Measurements from ENCODE around the gene RNF113B.

Gene RNF113B

DNA sequence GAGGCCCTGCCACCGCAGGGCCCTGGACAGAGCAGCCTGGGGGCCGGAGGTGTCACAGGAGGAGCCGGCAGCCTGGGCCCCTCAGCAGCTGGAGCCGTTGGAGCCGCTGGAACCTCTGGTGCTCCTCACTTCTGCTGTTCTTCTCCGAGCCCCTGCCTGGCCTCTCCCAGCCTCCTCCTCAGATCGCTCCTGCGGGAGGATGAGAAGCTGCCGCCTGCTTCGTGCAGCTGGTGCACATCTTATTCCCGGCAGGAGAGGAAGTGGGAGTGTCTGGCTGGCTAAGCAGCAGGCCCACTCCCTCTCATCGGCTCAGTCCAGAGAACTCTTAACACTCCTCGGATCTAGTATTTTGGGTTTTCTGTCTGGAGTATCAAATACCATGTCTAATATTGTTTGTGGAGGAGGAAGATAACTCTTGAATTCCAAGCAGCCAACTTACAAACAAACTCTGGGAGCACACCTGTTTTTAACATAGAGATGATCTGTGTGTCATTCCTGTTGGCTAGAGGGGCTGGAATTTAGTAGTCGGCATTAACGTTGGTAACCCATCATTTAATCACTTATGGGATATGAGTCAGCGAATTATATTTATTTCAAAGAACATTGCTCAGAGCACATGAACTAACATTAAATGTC is 37.1 kb upstream of the RNF113B start:
- TF ChIP-seq, protein P1, sequence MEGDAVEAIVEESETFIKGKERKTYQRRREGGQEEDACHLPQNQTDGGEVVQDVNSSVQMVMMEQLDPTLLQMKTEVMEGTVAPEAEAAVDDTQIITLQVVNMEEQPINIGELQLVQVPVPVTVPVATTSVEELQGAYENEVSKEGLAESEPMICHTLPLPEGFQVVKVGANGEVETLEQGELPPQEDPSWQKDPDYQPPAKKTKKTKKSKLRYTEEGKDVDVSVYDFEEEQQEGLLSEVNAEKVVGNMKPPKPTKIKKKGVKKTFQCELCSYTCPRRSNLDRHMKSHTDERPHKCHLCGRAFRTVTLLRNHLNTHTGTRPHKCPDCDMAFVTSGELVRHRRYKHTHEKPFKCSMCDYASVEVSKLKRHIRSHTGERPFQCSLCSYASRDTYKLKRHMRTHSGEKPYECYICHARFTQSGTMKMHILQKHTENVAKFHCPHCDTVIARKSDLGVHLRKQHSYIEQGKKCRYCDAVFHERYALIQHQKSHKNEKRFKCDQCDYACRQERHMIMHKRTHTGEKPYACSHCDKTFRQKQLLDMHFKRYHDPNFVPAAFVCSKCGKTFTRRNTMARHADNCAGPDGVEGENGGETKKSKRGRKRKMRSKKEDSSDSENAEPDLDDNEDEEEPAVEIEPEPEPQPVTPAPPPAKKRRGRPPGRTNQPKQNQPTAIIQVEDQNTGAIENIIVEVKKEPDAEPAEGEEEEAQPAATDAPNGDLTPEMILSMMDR (IDR thresholded peaks at IDR 0.05), result no peak

GRCh38 chr13:98213354-98213753 is 36.3 kb upstream of the RNF113B start:
- TF ChIP-seq, protein P1 (IDR thresholded peaks at IDR 0.05), result no peak

- TF ChIP-seq, protein P1 (IDR thresholded peaks at IDR 0.05), result no peak
These were observed 35.7 kb upstream of the RNF113B start for GRCh38 chr13:98212763-98213162.

DNA sequence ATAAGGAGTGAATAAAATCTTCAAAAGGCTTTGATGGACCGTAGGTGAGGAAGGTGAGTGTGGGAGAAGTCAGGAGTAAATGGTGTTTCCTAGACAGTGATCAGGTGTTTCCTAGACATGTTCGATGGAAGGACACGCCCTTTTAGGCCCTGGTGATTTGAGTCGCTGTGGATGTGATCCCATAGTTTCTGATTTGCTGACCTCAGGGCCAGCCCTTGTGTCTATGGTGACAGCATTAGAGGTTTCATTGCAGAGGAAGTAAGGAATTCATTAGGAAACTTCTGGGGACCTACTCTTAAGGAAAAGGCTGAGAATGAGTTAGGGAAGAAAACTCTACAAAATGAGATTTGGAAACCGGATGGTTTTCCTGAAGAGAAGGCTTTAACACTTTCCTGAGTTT is 31.5 kb upstream of the RNF113B start:
- TF ChIP-seq, protein P1 (IDR thresholded peaks at IDR 0.05), result no peak

- TF ChIP-seq, protein P1 (IDR thresholded peaks at IDR 0.05), result no peak
These were observed 30.3 kb upstream of the RNF113B start for GRCh38 chr13:98207416-98207815.

DNA sequence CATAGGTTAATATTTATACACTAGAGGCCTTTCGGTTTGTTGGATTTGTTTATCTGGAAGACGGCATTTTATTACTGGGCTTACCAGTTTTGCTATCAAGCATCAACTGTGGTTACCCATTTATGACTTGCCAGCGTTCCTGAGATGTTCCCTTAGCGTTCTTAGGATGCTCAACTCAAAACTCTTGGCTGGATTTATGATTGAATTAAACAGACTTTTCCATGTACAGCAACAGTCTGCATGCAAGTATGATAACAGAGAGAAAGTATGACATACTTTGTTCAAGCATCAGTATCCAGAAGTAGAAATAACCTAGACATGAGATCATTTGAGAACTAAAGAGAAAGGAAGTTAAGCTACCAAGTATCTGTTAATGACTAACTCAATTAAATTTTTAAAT is 29.9 kb upstream of the RNF113B start:
- TF ChIP-seq, protein P1 (IDR thresholded peaks at IDR 0.05), result no peak

GRCh38 chr13:98204546-98204945 is 27.5 kb upstream of the RNF113B start:
- TF ChIP-seq, protein P1 (IDR thresholded peaks at IDR 0.05), result no peak

Measured in LNCAP (cell line).